Keratinocyte (primary cell): ENCODE measurements around the gene CPSF7. TPM values are rescaled to one million over a fixed set of nuclear protein-coding genes. Genes with fewer than 3 reads are reported as not detected.

Experiments used
- DNase-seq: peaks from one replicate; pipeline ENCODE4 v3.0.0-alpha.2; 2011; ENCODE audit warnings: low read depth, missing footprints, low spot score
- FAIRE-seq: peaks from 2 replicates; lab custom pipeline; 2011; peaks lifted over from hg19 to GRCh38; lab: Jason Lieb, UNC
- H2AFZ ChIP-seq: 2 replicates; pipeline ENCODE4 v1.6.0; 2012; ENCODE audit warnings: low read length, control low read depth, inconsistent platforms; ENCODE audit not compliant: control insufficient read depth
- H3K27ac ChIP-seq: 2 replicates; pipeline ENCODE4 v1.5.1; 2011; ENCODE audit warnings: low read length; ENCODE audit not compliant: control insufficient read depth, insufficient read depth
- H3K27me3 ChIP-seq: 3 replicates; pipeline ENCODE4 v1.6.0; 2011; ENCODE audit warnings: low read length; ENCODE audit not compliant: control insufficient read depth, insufficient read depth; ENCODE audit errors: extremely low read depth
- H3K36me3 ChIP-seq, 2 experiments: 2 replicates in 1 of 2; 3 replicates in 1 of 2; pipeline ENCODE4 v1.5.1; 2011; ENCODE audit warnings: low read length in 2 of 2, mild to moderate bottlenecking in 1 of 2; ENCODE audit not compliant: control insufficient read depth in 2 of 2, insufficient read depth in 2 of 2; ENCODE audit errors: extremely low read depth in 1 of 2
- H3K4me1 ChIP-seq: 3 replicates; pipeline ENCODE4 v1.5.1; 2011; ENCODE audit warnings: low read length; ENCODE audit not compliant: control insufficient read depth, insufficient read depth; ENCODE audit errors: extremely low read depth
- H3K4me2 ChIP-seq: 3 replicates; pipeline ENCODE4 v1.6.0; 2011; ENCODE audit warnings: low read depth, low read length; ENCODE audit not compliant: control insufficient read depth, insufficient read depth; ENCODE audit errors: extremely low read depth
- H3K4me3 ChIP-seq, 3 experiments: fragments of 200-600 bp in 1 of 3; sonication (generic) in 1 of 3; 2 replicates in 2 of 3; 3 replicates in 1 of 3; pipeline ENCODE4 v1.5.1; 2011 to 2016; ENCODE audit warnings: low read length in 3 of 3, mild to moderate bottlenecking in 3 of 3, control low read depth in 2 of 3, inconsistent platforms in 1 of 3, low read depth in 1 of 3, mixed read lengths in 1 of 3, mixed run types in 1 of 3, moderate library complexity in 1 of 3; ENCODE audit not compliant: control insufficient read depth in 2 of 3, insufficient read depth in 2 of 3; ENCODE audit errors: extremely low read depth in 1 of 3
- H3K79me2 ChIP-seq: 2 replicates; pipeline ENCODE4 v1.6.0; 2012; ENCODE audit warnings: low read length; ENCODE audit not compliant: control insufficient read depth, insufficient read depth
- H3K9ac ChIP-seq: 3 replicates; pipeline ENCODE4 v1.6.0; 2011; ENCODE audit warnings: low read length; ENCODE audit not compliant: control insufficient read depth, insufficient read depth; ENCODE audit errors: extremely low read depth
- H3K9me1 ChIP-seq: 3 replicates; pipeline ENCODE4 v1.6.0; 2011; ENCODE audit warnings: low read length; ENCODE audit not compliant: control insufficient read depth, insufficient read depth; ENCODE audit errors: extremely low read depth
- H3K9me3 ChIP-seq: 2 replicates; pipeline ENCODE4 v1.5.1; 2012; ENCODE audit warnings: low read depth, low read length; ENCODE audit not compliant: control insufficient read depth
- H4K20me1 ChIP-seq: 3 replicates; pipeline ENCODE4 v1.6.0; 2011; ENCODE audit warnings: low read length; ENCODE audit not compliant: control insufficient read depth, insufficient read depth; ENCODE audit errors: extremely low read depth
- EZH2 ChIP-seq: IDR thresholded peaks from one replicate; pipeline ENCODE4 v1.6.1; 2012; ENCODE audit warnings: inconsistent platforms, mild to moderate bottlenecking, low read length, moderate library complexity
- dilution Hi-C: fragments of 300-500 bp; cut with MboI; formaldehyde crosslinking; loops from one replicate; pipeline ENCODE4 v1.7.0; 2020; ENCODE audit warnings: low sequenced_read_pairs; ENCODE audit not compliant: extremely low pct_ligation_motif_present
- polyA plus RNA-seq, 5 experiments: library from polyadenylated mRNA; depleted of rRNA in 3 of 5; stranded (reverse) in 3 of 5; stranded (forward) in 1 of 5; unstranded in 1 of 5; fragments of >200 nt; gene quantifications; 1 replicate in 1 of 5; 2 replicates in 3 of 5; 3 replicates in 1 of 5; pipeline versions ENCODE4 v1.2.1 to v1.2.3, GENCODE V29; 2011 to 2012; ENCODE audit warnings: missing spikeins in 2 of 5, low read depth in 1 of 5, low replicate concordance in 1 of 5
- TF ChIP-seq, protein P1 (sequence below), 3 experiments: IDR thresholded peaks in 1 of 3; conservative IDR thresholded peaks in 1 of 3; optimal IDR thresholded peaks in 1 of 3; 2 replicates in 2 of 3; 3 replicates in 1 of 3; pipeline versions ENCODE3 to v1.5.1; 2011; ENCODE audit warnings: low read length in 3 of 3, mild to moderate bottlenecking in 3 of 3, moderate library complexity in 2 of 3, control low read depth in 1 of 3, inconsistent platforms in 1 of 3; ENCODE audit not compliant: insufficient read depth in 2 of 3; ENCODE audit errors: extremely low read depth in 1 of 3

The CPSF7 gene
- polyA plus RNA-seq, 1 donor (not counting 4 experiments of a cell fraction or from before 2014, with no cell fraction given), result 34.5 TPM

- FAIRE-seq (no peak), DNase-seq (no peak)
- H3K9ac ChIP-seq, result no peak overlapping the region
- no peak overlapping the region for H2AFZ ChIP-seq
- H3K4me3 ChIP-seq, result no peak overlapping the region
- H3K36me3 ChIP-seq, result peaks cover 25 to 26% of the 10 kb centered on the region in 2 experiments
- dilution Hi-C loops, result no loop called here
- peaks cover 7% of the 10 kb centered on the region for H3K79me2 ChIP-seq
- no peak overlapping the region for H3K4me2 ChIP-seq
- no peaks in the 10 kb centered on the region for H3K27me3 ChIP-seq
- no peaks in the 10 kb centered on the region for H4K20me1 ChIP-seq
- H3K9me1 ChIP-seq, result no peaks in the 10 kb centered on the region
- no peaks in the 10 kb centered on the region for H3K9me3 ChIP-seq
- no peaks in the 10 kb centered on the region for H3K4me1 ChIP-seq
- TF ChIP-seq EZH2, result no peak
- TF ChIP-seq, protein P1, sequence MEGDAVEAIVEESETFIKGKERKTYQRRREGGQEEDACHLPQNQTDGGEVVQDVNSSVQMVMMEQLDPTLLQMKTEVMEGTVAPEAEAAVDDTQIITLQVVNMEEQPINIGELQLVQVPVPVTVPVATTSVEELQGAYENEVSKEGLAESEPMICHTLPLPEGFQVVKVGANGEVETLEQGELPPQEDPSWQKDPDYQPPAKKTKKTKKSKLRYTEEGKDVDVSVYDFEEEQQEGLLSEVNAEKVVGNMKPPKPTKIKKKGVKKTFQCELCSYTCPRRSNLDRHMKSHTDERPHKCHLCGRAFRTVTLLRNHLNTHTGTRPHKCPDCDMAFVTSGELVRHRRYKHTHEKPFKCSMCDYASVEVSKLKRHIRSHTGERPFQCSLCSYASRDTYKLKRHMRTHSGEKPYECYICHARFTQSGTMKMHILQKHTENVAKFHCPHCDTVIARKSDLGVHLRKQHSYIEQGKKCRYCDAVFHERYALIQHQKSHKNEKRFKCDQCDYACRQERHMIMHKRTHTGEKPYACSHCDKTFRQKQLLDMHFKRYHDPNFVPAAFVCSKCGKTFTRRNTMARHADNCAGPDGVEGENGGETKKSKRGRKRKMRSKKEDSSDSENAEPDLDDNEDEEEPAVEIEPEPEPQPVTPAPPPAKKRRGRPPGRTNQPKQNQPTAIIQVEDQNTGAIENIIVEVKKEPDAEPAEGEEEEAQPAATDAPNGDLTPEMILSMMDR (optimal IDR thresholded peaks at IDR 0.05 in 1 of 3, IDR thresholded peaks at IDR 0.05 in 1 of 3, conservative IDR thresholded peaks at IDR 0.05 in 1 of 3; ENCODE audit: extremely low read depth in 1 of 3, insufficient read depth in 2 of 3, low read length in 3 of 3), result no peak
- no peak overlapping the region for H3K27ac ChIP-seq
Measured at GRCh38 chr11:61447601-61448551, 18.1 kb upstream of the CPSF7 start.

DNA sequence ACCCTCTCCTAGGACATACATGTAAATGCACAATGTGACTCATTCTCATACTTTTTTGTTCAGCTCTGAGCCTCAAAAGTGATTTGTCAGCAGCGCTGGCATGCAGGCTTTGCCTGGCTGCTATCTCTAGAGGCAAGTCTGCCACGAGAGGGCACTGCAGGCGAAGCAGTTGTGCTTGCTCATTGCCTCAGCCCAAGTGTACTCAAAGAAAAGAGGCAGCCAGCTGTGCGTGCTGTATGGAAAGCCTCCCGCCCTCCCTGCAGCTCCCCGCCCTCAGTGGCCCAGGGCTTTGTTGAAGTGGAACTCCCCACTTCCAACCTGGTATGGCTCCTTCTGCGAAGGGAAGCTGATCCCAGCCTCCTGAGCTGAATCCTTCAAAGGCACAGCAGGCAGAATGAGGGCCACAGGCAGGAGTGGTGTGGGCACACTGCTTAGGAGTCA lies 16.5 kb upstream of the CPSF7 start:
- peak; percentile 75 for DNase-seq
- no peaks in the 10 kb centered on the region for H3K4me1 ChIP-seq
- peak overlapping the region; percentile 13 for H3K27ac ChIP-seq

More for the DNA sequence above, 16.5 kb upstream of the CPSF7 start:
- Histone ChIP-seq H3K27me3 (no peaks in the 10 kb centered on the region), H3K9me1 (no peaks in the 10 kb centered on the region), H3K9ac (no peak overlapping the region), H2AFZ (no peak overlapping the region), H3K36me3 (peaks cover 25 to 26% of the 10 kb centered on the region in 2 experiments), H3K4me3 (no peak overlapping the region), H3K4me2 (no peak overlapping the region), H3K9me3 (no peaks in the 10 kb centered on the region), H3K79me2 (peaks cover 12% of the 10 kb centered on the region), H4K20me1 (no peaks in the 10 kb centered on the region)
- dilution Hi-C loops, result no loop called here
- no peak for TF ChIP-seq EZH2
- TF ChIP-seq, protein P1 (optimal IDR thresholded peaks at IDR 0.05 in 1 of 3, IDR thresholded peaks at IDR 0.05 in 1 of 3, conservative IDR thresholded peaks at IDR 0.05 in 1 of 3; ENCODE audit: extremely low read depth in 1 of 3, insufficient read depth in 2 of 3, low read length in 3 of 3), result peak; percentile 92 to 98 (median 96)
- FAIRE-seq, result peak; percentile 86
